ENCODE measurements around the gene LRIG1.
A peak's percentile ranks its signal among the peaks of the same experiment; 100 is the strongest.

The LRIG1 gene

GRCh38 chr3:66487465-66487864, 13.4 kb downstream of the LRIG1 start:
- H3K27ac Mint-ChIP-seq: peak overlapping the region; percentile 69
- H3K27me3 Mint-ChIP-seq: no peaks in the 10 kb centered on the region
- peaks cover 90% of the 10 kb centered on the region for H3K4me1 Mint-ChIP-seq (ENCODE audit: low read depth)
- H3K4me3 Mint-ChIP-seq: no peak overlapping the region
- peaks cover 18% of the 10 kb centered on the region for H3K36me3 Mint-ChIP-seq (ENCODE audit: low read depth)
- DNase-seq: no peak
- H3K9me3 Mint-ChIP-seq: no peaks in the 10 kb centered on the region

- Mint-ChIP-seq H3K9me3 (no peaks in the 10 kb centered on the region), H3K27me3 (no peaks in the 10 kb centered on the region), H3K4me1 (ENCODE audit: low read depth) (peaks cover 81% of the 10 kb centered on the region), H3K36me3 (ENCODE audit: low read depth) (peaks cover 18% of the 10 kb centered on the region), H3K4me3 (no peak overlapping the region), H3K27ac (peak overlapping the region; percentile 18)
- no peak for DNase-seq
Observed at GRCh38 chr3:66486646-66487045, 14.2 kb downstream of the LRIG1 start.

DNA sequence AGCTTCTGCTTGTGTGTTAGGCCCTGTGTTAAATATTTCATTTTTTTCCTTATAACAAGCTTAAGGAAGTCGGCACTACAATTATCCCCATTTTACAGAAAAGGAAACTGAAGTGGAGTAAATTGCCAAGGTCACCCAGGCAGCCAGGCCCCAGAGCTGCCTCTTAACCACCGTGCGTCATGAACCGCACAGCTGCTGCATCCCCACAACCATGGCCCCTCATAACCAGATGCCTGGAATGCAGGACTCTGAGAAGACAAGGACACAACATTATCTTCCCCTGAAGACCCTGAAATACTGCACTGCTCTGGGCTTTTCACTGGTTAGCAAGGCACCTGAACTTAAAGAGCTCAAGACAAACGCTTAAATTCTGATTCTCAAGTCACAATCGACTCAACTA, 14.6 kb downstream of the LRIG1 start:
- Mint-ChIP-seq H3K4me1 (ENCODE audit: low read depth) (peaks cover 78% of the 10 kb centered on the region), H3K9me3 (no peaks in the 10 kb centered on the region), H3K36me3 (ENCODE audit: low read depth) (peaks cover 18% of the 10 kb centered on the region), H3K4me3 (no peak overlapping the region), H3K27me3 (no peaks in the 10 kb centered on the region), H3K27ac (no peak overlapping the region)
- DNase-seq: no peak

DNA sequence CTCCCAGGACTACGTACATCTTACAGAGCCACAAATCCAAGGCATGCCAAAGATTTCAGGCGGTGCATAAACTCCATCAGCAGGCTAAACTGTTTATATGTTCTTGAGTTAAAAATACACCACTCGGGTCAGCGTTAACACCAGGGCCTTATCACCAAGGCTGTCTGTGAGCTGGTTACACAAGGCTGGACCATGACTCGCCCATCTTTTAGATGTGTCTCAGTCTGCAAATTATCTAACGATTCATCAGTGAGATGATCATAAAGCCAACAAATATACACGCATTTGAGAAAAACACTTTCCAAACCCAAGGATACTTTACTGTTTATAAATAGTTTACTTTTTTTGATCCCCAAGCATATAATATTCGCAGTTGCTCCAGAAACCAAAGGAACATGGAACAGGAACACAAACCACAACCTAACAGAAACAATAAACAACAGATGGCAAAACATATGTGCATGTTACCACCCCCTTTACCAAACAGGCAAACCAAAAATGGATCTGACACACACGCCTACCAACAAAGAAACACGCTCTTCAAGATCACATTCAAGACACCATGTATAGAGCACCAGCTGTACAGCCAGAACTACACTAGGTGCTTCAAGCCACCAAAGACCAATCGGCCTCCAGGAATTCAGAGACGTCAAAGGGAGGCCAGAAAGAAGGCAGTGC, 15.4 kb downstream of the LRIG1 start:
- H3K9me3 Mint-ChIP-seq: no peaks in the 10 kb centered on the region
- no peak for DNase-seq
- H3K36me3 Mint-ChIP-seq (ENCODE audit: low read depth): peaks cover 20% of the 10 kb centered on the region
- H3K27ac Mint-ChIP-seq: no peak overlapping the region
- no peaks in the 10 kb centered on the region for H3K27me3 Mint-ChIP-seq
- peaks cover 70% of the 10 kb centered on the region for H3K4me1 Mint-ChIP-seq (ENCODE audit: low read depth)
- H3K4me3 Mint-ChIP-seq: no peak overlapping the region

DNA sequence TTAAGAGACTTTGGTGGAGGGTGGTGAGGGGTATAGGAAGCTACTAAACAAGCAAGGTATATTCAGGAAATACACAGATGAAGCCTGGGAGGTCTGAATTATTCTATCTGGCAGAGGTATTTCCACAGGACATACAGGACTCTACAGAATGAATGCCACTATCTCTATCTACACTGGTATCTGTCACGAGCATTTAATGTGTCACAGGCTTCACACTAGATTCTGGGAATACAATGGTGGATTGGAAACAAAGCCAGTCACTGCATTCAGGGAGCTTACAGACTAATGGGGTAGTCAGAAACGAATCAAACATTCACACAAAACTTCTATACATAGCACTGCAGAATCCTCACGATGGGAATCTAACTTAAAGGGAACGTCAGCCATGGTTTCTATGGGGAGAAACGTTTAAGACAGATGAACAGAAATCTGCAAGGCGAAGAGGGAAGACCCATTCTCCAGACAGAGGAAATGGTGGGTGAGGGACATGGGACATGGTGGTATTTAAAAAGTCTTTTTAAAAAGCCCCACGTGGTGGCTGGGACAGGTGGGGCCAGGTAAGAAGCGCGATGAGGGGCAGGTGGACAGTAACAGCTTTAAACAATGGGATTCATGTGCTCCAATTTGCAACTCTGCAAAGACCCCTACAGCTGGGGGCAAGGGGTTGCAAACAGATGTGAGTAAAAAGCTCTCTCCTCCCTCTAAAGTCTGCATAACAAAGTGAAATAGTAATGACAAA, 16.5 kb downstream of the LRIG1 start:
- peak overlapping the region; percentile 73 for H3K27ac Mint-ChIP-seq

DNA sequence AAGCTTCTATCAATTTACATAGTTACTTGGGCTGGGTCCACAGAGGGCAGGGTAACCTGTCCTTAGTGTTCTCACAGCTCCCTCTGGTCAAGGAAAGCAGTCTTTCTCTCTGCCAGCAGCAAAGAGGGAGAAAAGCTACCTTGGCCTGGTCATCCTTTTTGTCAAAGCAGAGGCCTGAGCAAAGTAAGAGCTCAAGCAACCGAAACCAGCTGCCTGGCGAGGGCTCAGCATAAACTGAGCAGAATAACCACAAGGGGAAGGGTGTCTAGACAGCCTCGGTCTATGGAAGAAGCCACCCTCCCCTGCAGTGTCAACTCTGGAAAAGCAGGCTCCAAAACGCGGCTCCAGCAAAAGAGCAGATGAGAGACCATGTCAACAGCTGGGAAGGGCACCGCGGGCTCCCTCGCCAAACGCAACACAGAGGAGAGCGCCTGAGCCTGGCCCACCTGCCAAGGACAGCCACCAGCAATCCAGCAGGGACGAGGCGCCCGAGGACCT, 17.4 kb downstream of the LRIG1 start:
- Mint-ChIP-seq H3K36me3 (ENCODE audit: low read depth) (peaks cover 32% of the 10 kb centered on the region), H3K27ac (peak overlapping the region; percentile 48), H3K4me3 (peak overlapping the region; percentile 30), H3K4me1 (ENCODE audit: low read depth) (peaks cover 50% of the 10 kb centered on the region), H3K27me3 (no peaks in the 10 kb centered on the region), H3K9me3 (peaks cover 10% of the 10 kb centered on the region)
- no peak for DNase-seq

More for the DNA sequence above, 16.5 kb downstream of the LRIG1 start:
- H3K9me3 Mint-ChIP-seq: peaks cover 9% of the 10 kb centered on the region
- H3K27me3 Mint-ChIP-seq: no peaks in the 10 kb centered on the region
- H3K36me3 Mint-ChIP-seq (ENCODE audit: low read depth): peaks cover 28% of the 10 kb centered on the region
- H3K4me1 Mint-ChIP-seq (ENCODE audit: low read depth): peaks cover 59% of the 10 kb centered on the region
- H3K4me3 Mint-ChIP-seq: no peak overlapping the region
- no peak for DNase-seq

DNA sequence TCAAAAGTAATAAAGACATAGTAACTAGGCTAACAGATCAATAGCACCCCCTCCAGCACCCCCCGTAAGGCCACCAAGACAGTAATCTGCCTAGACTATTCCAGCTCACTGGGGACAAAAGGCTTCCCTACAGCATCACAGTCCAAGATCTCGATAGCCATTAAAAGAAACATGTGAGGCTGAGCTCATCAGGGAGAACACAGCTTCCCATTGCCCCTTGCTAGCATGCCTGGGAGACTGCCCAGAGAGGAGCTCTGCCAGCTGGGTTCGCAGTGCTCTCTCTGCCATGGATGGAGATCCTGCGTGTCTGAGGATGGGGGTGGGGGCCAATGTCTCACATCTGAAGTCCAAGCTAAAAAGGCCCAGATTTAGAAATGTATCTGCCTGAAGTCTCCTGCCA, 17.8 kb downstream of the LRIG1 start:
- Mint-ChIP-seq H3K4me1 (ENCODE audit: low read depth) (peaks cover 47% of the 10 kb centered on the region), H3K9me3 (peaks cover 10% of the 10 kb centered on the region), H3K36me3 (ENCODE audit: low read depth) (peaks cover 32% of the 10 kb centered on the region), H3K27ac (peak overlapping the region; percentile 48), H3K27me3 (no peaks in the 10 kb centered on the region), H3K4me3 (peak overlapping the region; percentile 30)
- DNase-seq: no peak

GRCh38 chr3:66482018-66482404, 18.8 kb downstream of the LRIG1 start:
- H3K4me3 Mint-ChIP-seq: peak overlapping the region; percentile 60
- H3K27ac Mint-ChIP-seq: peak overlapping the region; percentile 51
- H3K36me3 Mint-ChIP-seq (ENCODE audit: low read depth): peaks cover 35% of the 10 kb centered on the region
- H3K4me1 Mint-ChIP-seq (ENCODE audit: low read depth): peaks cover 39% of the 10 kb centered on the region
- peaks cover 10% of the 10 kb centered on the region for H3K9me3 Mint-ChIP-seq
- DNase-seq: no peak
- H3K27me3 Mint-ChIP-seq: no peaks in the 10 kb centered on the region

DNA sequence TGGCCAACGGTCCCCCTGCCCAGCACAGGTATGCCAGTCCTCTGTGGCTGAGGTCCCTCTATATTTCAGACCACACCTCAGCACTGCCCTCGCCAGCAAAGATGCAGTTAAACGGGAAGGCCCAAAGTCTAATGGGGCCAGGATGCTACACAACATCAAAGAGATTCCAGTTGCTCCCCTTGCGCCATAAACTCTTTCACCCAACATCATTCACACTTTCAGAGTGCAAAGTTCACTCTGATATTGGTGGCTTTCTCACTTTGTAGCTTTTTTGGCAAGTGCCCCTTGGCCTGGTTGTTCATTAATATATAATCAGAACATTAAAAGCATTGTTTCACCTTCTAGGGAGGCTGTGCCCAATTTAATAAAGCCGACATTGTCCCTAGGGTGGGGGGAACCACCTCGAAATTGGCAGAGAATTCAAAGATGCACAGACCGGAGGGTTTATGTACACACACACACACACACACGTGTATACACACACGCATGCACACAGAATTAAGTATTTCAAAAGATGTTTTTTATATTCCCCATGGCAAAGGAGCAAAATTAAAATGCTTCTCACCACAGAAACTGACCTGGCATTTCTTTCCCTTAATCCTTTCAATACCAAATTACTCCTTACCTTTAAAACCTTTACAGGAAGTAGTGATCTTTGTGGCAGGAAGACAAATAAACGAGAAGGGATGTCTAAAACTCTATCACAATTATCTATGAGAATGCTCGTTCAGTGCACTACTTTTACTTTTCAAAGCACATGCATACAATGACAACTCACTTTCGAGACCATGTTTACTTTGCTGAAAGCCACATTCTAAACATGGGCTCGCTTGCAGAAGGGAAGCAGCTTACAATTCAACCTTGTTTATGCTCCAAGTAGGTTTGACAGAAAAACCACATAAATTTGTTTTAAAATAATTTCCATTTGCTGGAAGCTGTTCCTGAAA, 19.5 kb downstream of the LRIG1 start:
- peaks cover 32% of the 10 kb centered on the region for H3K36me3 Mint-ChIP-seq (ENCODE audit: low read depth)
- peaks cover 10% of the 10 kb centered on the region for H3K9me3 Mint-ChIP-seq
- H3K4me1 Mint-ChIP-seq (ENCODE audit: low read depth): peaks cover 32% of the 10 kb centered on the region
- DNase-seq: no peak
- peak overlapping the region; percentile 60 for H3K4me3 Mint-ChIP-seq
- no peaks in the 10 kb centered on the region for H3K27me3 Mint-ChIP-seq
- H3K27ac Mint-ChIP-seq: peak overlapping the region; percentile 94

GRCh38 chr3:66480666-66481065, 20.2 kb downstream of the LRIG1 start:
- Mint-ChIP-seq H3K36me3 (ENCODE audit: low read depth) (peaks cover 29% of the 10 kb centered on the region), H3K4me3 (peak overlapping the region; percentile 60), H3K27ac (peak overlapping the region; percentile 94), H3K27me3 (no peaks in the 10 kb centered on the region), H3K4me1 (ENCODE audit: low read depth) (peaks cover 26% of the 10 kb centered on the region), H3K9me3 (peaks cover 10% of the 10 kb centered on the region)
- DNase-seq: no peak

GRCh38 chr3:66479532-66479947, 21.3 kb downstream of the LRIG1 start:
- Mint-ChIP-seq H3K4me3 (no peak overlapping the region), H3K9me3 (peaks cover 10% of the 10 kb centered on the region), H3K27me3 (no peaks in the 10 kb centered on the region), H3K36me3 (ENCODE audit: low read depth) (peaks cover 23% of the 10 kb centered on the region), H3K4me1 (ENCODE audit: low read depth) (peaks cover 18% of the 10 kb centered on the region), H3K27ac (peak overlapping the region; percentile 94)
- no peak for DNase-seq

DNA sequence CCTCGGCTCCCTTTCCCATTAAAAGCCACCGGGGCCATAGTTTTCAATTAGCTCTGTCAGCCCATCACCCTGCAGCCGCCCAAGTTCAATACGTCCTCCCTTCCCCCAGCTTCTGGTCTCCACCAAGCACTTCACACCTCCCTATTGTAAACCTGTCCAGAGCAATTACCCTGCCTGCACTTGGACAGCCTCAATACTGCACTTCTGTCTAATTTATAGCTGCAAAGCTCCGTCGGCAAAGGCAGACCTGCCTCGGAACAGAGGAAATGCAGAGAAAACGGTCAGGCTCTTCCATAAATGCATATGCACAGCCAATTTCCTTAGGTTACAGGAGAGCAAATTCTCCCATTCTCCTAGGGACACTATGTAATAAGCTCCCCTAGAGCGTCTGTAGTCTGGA, 21.9 kb downstream of the LRIG1 start:
- no peaks in the 10 kb centered on the region for H3K27me3 Mint-ChIP-seq
- no peak for DNase-seq
- peaks cover 13% of the 10 kb centered on the region for H3K4me1 Mint-ChIP-seq (ENCODE audit: low read depth)
- no peak overlapping the region for H3K4me3 Mint-ChIP-seq
- H3K27ac Mint-ChIP-seq: peak overlapping the region; percentile 94
- peaks cover 20% of the 10 kb centered on the region for H3K36me3 Mint-ChIP-seq (ENCODE audit: low read depth)
- H3K9me3 Mint-ChIP-seq: peaks cover 10% of the 10 kb centered on the region

- peaks cover 10% of the 10 kb centered on the region for H3K9me3 Mint-ChIP-seq
- H3K27me3 Mint-ChIP-seq: no peaks in the 10 kb centered on the region
- H3K4me3 Mint-ChIP-seq: no peak overlapping the region
- peaks cover 20% of the 10 kb centered on the region for H3K36me3 Mint-ChIP-seq (ENCODE audit: low read depth)
- no peak for DNase-seq
- H3K27ac Mint-ChIP-seq: no peak overlapping the region
- H3K4me1 Mint-ChIP-seq (ENCODE audit: low read depth): peaks cover 2% of the 10 kb centered on the region
Observed at GRCh38 chr3:66477856-66478255, 23.0 kb downstream of the LRIG1 start.

DNA sequence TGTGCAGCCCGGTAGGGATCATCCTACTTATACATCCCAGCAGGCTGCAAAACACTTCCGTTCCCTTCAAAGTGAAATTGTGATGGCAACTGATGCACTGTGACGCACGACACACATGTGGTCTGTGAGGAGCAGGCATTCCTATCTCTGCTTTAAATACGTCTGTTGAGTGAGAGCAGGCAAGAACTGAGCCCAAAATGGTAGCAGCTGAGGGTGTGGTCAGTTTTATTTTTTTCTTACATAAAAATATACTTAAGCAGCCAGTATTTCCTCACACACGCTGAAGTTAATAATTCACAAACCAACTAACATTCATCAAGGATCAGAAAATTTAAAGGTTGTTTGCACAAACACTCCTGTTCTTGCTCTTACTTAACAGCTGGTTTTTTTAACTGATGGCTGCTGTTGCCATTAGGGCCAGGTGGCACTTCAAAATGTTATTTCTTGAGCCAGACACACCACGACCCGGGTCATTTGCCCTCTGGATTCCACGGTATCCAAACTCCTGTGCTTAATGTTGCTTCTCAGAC, 23.9 kb downstream of the LRIG1 start:
- Mint-ChIP-seq H3K27me3 (no peaks in the 10 kb centered on the region), H3K4me3 (no peak overlapping the region), H3K9me3 (peaks cover 10% of the 10 kb centered on the region), H3K27ac (no peak overlapping the region), H3K4me1 (ENCODE audit: low read depth) (peaks cover 2% of the 10 kb centered on the region), H3K36me3 (ENCODE audit: low read depth) (peaks cover 20% of the 10 kb centered on the region)
- DNase-seq: no peak
